Osteoblast (primary cell): ENCODE results near the gene USP34. TPM values are rescaled to one million over a fixed set of nuclear protein-coding genes. Genes with fewer than 3 reads are reported as not detected.
A peak's percentile ranks its signal among the peaks of the same experiment; 100 is the strongest.

ENCODE experiments used
- DNase-seq: peaks from one replicate; pipeline ENCODE4 v3.0.0; 2011; ENCODE audit warnings: low spot score, mixed read lengths; ENCODE audit not compliant: insufficient read length; ENCODE audit errors: missing footprints
- H2AFZ ChIP-seq: 2 replicates; pipeline ENCODE4 v1.6.0; 2011; ENCODE audit warnings: mild to moderate bottlenecking, low read length
- H3K27ac ChIP-seq: 2 replicates; pipeline ENCODE4 v1.5.1; 2011; ENCODE audit warnings: mild to moderate bottlenecking, low read depth, low read length, moderate library complexity
- H3K27me3 ChIP-seq: 2 replicates; pipeline ENCODE4 v1.6.0; 2012; ENCODE audit warnings: mild to moderate bottlenecking, control low read depth, inconsistent platforms, low read length, moderate library complexity; ENCODE audit not compliant: insufficient read depth
- H3K36me3 ChIP-seq: 2 replicates; pipeline ENCODE4 v1.5.1; 2011; ENCODE audit warnings: mild to moderate bottlenecking, low read length, control low read depth, moderate library complexity; ENCODE audit not compliant: insufficient read depth
- H3K4me1 ChIP-seq: 2 replicates; pipeline ENCODE4 v1.5.1; 2011; ENCODE audit warnings: mild to moderate bottlenecking, low read length, control low read depth, moderate library complexity; ENCODE audit not compliant: insufficient read depth
- H3K4me2 ChIP-seq: 2 replicates; pipeline ENCODE4 v1.6.0; 2011; ENCODE audit warnings: mild to moderate bottlenecking, low read length; ENCODE audit not compliant: insufficient read depth
- H3K4me3 ChIP-seq: fragments of 200-600 bp; sonication (generic); 3 replicates; pipeline ENCODE4 v1.5.1; 2012; ENCODE audit warnings: mild to moderate bottlenecking, low read length, inconsistent platforms; ENCODE audit not compliant: insufficient read depth
- H3K79me2 ChIP-seq: 2 replicates; pipeline ENCODE4 v1.6.0; 2012; ENCODE audit warnings: mild to moderate bottlenecking, low read length, control low read depth, inconsistent platforms; ENCODE audit not compliant: insufficient read depth
- H3K9me3 ChIP-seq: 2 replicates; pipeline ENCODE4 v1.5.1; 2011; ENCODE audit warnings: low read depth, low read length, control low read depth
- H4K20me1 ChIP-seq: 2 replicates; pipeline ENCODE4 v1.6.0; 2012; ENCODE audit warnings: mild to moderate bottlenecking, low read length, control low read depth; ENCODE audit not compliant: insufficient read depth
- CTCF ChIP-seq: IDR thresholded peaks from 2 replicates; pipeline ENCODE4 v1.5.1; 2011; ENCODE audit warnings: mild to moderate bottlenecking, low read depth, low read length, moderate library complexity; ENCODE audit errors: extremely low read depth
- total RNA-seq: library from RNA; depleted of rRNA; stranded (reverse); fragments of >200 nt; gene quantifications from 2 replicates; pipeline ENCODE4 v1.2.3, GENCODE V29; 2012

USP34 gene
- total RNA-seq, 1 donor = 152 TPM

- Histone ChIP-seq H3K36me3 (peaks cover 61% of the 10 kb centered on the region), H3K4me2 (peak overlapping the region; percentile 83), H3K27me3 (no peaks in the 10 kb centered on the region), H3K27ac (peak overlapping the region; percentile 81), H3K9me3 (no peaks in the 10 kb centered on the region), H4K20me1 (no peaks in the 10 kb centered on the region), H3K4me1 (peaks cover 41% of the 10 kb centered on the region), H3K79me2 (peaks cover 64% of the 10 kb centered on the region), H3K4me3 (peak overlapping the region; percentile 14), H2AFZ (no peak overlapping the region)
- DNase-seq = peak; percentile 15
- peak; percentile 10 for TF ChIP-seq CTCF
Measured at GRCh38 chr2:61181382-61182058, 289.4 kb downstream of the USP34 start.

- no peaks in the 10 kb centered on the region for H4K20me1 ChIP-seq
- H3K79me2 ChIP-seq = peaks cover 64% of the 10 kb centered on the region
- no peak for TF ChIP-seq CTCF
- peak overlapping the region; percentile 83 for H3K4me2 ChIP-seq
- H3K9me3 ChIP-seq = no peaks in the 10 kb centered on the region
- peak overlapping the region; percentile 45 for H3K4me3 ChIP-seq
- H3K27me3 ChIP-seq = no peaks in the 10 kb centered on the region
- H2AFZ ChIP-seq = no peak overlapping the region
- peaks cover 52% of the 10 kb centered on the region for H3K36me3 ChIP-seq
- peaks cover 45% of the 10 kb centered on the region for H3K4me1 ChIP-seq
- peak; percentile 37 for DNase-seq
- H3K27ac ChIP-seq = peak overlapping the region; percentile 81
Measured at GRCh38 chr2:61180686-61181085, 290.2 kb downstream of the USP34 start.

GRCh38 chr2:61179701-61180639 is 290.9 kb downstream of the USP34 start:
- Histone ChIP-seq H3K36me3 (peaks cover 45% of the 10 kb centered on the region), H3K27ac (peak overlapping the region; percentile 81), H3K27me3 (no peaks in the 10 kb centered on the region), H3K4me2 (peak overlapping the region; percentile 83), H3K4me1 (peaks cover 45% of the 10 kb centered on the region), H4K20me1 (no peaks in the 10 kb centered on the region), H3K9me3 (no peaks in the 10 kb centered on the region), H3K4me3 (peak overlapping the region; percentile 74), H2AFZ (no peak overlapping the region), H3K79me2 (peaks cover 60% of the 10 kb centered on the region)
- peak; percentile 92 for DNase-seq
- TF ChIP-seq CTCF = no peak
